Activated naive CD8-positive, alpha-beta T cell treated with anti-CD3 and anti-CD28 coated beads, Interleukin-2, amount 50 U/mL, for 24 hours (primary cell): Measurements from ENCODE around the gene AOPEP.

Experiments
- ATAC-seq: fragments of 150-1000 bp; cut with Tn5 transposase; one replicate; pipeline ENCODE4 v1.10.0; 2021
- DNase-seq: peaks from one replicate; pipeline ENCODE4 v3.0.0; 2021
- H3K27ac Mint-ChIP-seq: one replicate; pipeline ENCODE4 v1.8.0; 2021; ENCODE audit warnings: mild to moderate bottlenecking, mixed read lengths
- H3K27me3 Mint-ChIP-seq: one replicate; pipeline ENCODE4 v1.8.0; 2021; ENCODE audit warnings: mixed read lengths
- H3K36me3 Mint-ChIP-seq: one replicate; pipeline ENCODE4 v1.8.0; 2021; ENCODE audit warnings: low read depth, mixed read lengths
- H3K4me1 Mint-ChIP-seq: one replicate; pipeline ENCODE4 v1.8.0; 2021; ENCODE audit warnings: mixed read lengths
- H3K4me3 Mint-ChIP-seq: one replicate; pipeline ENCODE4 v1.8.0; 2021; ENCODE audit warnings: mild to moderate bottlenecking, moderate library complexity, mixed read lengths
- H3K9me3 Mint-ChIP-seq: one replicate; pipeline ENCODE4 v1.8.0; 2021; ENCODE audit warnings: mixed read lengths

AOPEP gene

DNA sequence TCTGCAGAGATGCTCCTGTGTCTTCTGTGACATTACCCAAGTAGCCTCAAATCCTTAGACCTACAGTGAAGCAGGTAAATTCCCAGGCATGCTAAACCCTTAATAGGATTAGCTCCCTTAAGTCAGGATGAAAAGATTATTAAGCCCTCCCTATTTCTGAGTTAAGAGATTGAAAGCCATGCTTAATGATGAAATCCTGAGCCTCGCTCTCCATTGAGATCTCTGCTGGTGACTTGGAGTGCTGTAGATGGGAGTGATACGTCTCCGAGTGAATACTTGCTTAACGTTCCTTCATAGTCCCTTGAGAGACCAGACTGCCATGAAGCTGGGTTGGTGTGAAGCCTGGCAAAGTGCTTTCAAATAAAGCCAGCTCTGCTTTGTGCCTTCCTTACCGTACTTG, 34.2 kb downstream of the AOPEP start:
- H3K4me3 Mint-ChIP-seq, result no peak overlapping the region
- H3K27ac Mint-ChIP-seq, result no peak overlapping the region
- H3K27me3 Mint-ChIP-seq, result no peaks in the 10 kb centered on the region
- no peak for DNase-seq
- H3K4me1 Mint-ChIP-seq, result peaks cover 4% of the 10 kb centered on the region
- H3K36me3 Mint-ChIP-seq, result peaks cover 18% of the 10 kb centered on the region
- ATAC-seq, result no peak
- no peaks in the 10 kb centered on the region for H3K9me3 Mint-ChIP-seq

DNA sequence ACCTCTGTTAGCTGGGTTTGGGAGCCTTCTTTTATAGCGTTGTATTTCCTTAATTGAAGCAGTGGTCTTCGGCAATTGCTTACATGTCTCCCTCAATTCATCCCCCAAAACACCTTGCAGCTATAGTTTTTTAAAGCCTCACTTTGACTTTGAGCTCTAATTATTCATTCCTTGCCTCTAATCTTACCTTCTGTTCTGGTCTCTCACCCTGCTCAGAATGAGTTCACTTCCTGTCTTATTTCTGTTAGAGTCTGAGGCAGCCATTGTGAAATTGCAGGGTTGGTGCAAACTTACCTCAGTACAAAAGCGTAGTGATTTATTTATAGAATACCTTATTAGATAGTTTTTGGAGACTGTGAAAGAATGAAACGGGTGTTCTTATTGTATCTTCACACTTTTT, 35.0 kb downstream of the AOPEP start:
- Mint-ChIP-seq H3K27me3 (no peaks in the 10 kb centered on the region), H3K4me3 (no peak overlapping the region), H3K9me3 (no peaks in the 10 kb centered on the region), H3K4me1 (peaks cover 4% of the 10 kb centered on the region), H3K36me3 (peaks cover 23% of the 10 kb centered on the region), H3K27ac (no peak overlapping the region)
- DNase-seq, result no peak
- no peak for ATAC-seq

DNA sequence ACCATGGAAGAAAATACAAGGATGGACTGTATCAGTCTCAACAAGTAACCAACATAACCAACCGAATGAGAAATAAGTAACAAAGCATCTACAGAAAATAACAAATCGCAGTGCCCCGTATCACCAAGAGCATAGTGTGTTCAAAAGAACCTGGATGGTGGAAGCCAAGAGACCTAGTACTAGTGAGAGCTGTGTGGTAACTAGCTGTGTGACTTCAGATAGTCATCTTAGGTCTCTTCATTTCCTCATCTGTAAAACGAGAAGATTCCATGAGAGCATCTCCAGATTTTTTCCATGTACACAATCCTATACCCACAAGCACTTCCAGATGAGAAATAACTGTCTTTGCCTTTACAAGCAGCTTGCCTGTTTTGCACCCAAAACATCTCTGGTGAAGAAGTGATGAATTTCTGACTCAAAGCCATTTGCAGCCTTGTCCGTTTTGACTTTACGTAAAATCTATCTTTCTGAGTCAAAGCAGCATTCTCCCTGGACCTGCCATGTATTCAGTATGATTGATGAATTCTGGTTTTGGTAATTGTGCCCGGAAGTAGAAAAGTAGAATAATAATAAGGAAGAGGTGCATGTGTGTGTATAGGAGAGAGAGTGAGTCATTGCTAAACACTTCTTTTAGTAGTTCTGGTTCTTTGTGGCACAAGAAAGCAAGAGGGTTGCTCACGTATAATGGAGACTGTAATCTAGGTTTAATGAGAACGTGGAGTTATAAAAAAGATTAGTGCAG, 41.0 kb downstream of the AOPEP start:
- ATAC-seq (no peak), DNase-seq (no peak)
- Mint-ChIP-seq H3K27me3 (no peaks in the 10 kb centered on the region), H3K4me3 (no peak overlapping the region), H3K4me1 (peaks cover 3% of the 10 kb centered on the region), H3K36me3 (peaks cover 11% of the 10 kb centered on the region), H3K9me3 (no peaks in the 10 kb centered on the region), H3K27ac (no peak overlapping the region)

DNA sequence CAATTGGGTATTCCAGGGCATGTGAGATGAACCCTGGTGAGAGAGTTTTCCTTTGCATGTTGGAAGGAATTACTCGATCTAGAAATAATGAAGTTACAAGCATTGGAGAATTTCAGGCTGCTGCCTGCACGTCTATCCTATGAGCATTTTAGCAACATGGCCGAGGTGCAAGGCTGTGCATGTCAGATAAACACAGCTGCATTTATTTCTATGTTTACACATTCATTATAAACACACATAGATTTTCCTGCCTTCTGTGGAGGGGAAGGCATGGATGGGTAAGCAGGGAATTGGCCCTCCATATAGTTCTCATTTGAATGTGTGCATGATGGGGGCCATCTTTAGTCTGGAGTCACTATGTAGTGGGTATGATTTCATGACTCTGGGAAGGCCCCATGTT, 42.3 kb downstream of the AOPEP start:
- peaks cover 21% of the 10 kb centered on the region for H3K36me3 Mint-ChIP-seq
- ATAC-seq (no peak), DNase-seq (no peak)
- H3K9me3 Mint-ChIP-seq, result no peaks in the 10 kb centered on the region
- peaks cover 3% of the 10 kb centered on the region for H3K4me1 Mint-ChIP-seq
- no peak overlapping the region for H3K27ac Mint-ChIP-seq
- no peaks in the 10 kb centered on the region for H3K27me3 Mint-ChIP-seq
- H3K4me3 Mint-ChIP-seq, result no peak overlapping the region

DNA sequence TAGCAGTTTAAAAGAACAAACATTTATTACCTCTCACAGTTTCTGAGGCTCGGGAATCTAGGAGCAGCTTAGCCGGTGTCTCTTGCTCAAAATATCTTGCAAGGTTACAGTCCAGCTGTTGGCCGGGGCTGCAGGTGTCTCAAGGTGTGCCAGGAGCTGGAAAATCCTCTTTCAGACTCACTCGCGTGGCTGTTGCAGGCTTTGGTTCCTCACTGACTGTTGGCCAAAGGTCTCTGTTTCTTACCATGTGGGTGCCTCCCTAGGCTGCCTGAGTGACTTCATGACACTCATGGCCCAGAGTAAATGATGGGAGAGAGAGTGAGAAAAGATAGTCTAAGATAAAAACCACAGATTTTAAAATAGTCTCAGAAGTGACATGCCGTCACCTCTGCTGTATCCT, 43.8 kb downstream of the AOPEP start:
- Mint-ChIP-seq H3K27ac (no peak overlapping the region), H3K9me3 (no peaks in the 10 kb centered on the region), H3K27me3 (no peaks in the 10 kb centered on the region), H3K4me1 (peaks cover 3% of the 10 kb centered on the region), H3K36me3 (peaks cover 20% of the 10 kb centered on the region), H3K4me3 (no peak overlapping the region)
- DNase-seq (no peak), ATAC-seq (no peak)

DNA sequence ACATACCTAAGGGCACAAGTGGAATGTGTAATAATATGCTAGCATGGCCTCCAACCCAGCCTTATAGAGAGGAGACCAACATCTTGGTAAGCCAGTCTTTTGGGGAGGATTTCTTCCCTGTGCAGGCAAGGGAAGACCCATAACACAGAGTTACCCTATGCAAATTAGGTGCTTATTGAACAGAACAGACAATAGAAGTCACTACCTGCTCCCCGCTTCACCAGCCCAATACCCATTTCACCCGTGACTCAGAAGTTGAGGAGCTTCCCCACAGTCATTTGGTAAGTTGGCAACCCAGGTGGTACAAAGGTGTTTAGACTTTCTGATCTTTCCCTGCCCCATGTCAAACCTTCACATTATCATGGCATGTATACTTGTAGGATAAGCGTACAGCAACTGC, 44.6 kb downstream of the AOPEP start:
- Mint-ChIP-seq H3K4me3 (no peak overlapping the region), H3K27me3 (no peaks in the 10 kb centered on the region), H3K27ac (no peak overlapping the region), H3K4me1 (peaks cover 3% of the 10 kb centered on the region), H3K36me3 (peaks cover 15% of the 10 kb centered on the region), H3K9me3 (no peaks in the 10 kb centered on the region)
- DNase-seq (no peak), ATAC-seq (no peak)

DNA sequence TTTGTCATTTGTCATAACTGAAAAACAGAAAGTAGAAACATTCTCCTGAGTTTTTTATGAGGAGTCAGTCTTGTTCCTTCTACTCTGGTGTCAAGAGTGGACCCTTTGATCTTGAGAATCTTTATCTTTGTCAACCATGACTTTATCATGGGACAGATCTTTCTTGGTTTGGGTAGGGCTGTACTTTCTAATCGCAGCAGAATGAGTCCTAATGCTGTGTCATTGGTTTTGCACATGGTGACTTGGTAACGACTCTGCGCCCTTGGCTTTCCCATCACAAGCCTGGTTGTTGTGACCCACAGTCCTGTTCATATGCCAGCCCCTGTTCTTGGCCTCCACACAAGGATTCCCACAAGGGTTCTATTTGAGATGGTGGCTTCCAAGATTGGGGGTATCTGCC, 45.6 kb downstream of the AOPEP start:
- ATAC-seq (no peak), DNase-seq (no peak)
- no peaks in the 10 kb centered on the region for H3K9me3 Mint-ChIP-seq
- H3K4me3 Mint-ChIP-seq, result no peak overlapping the region
- no peak overlapping the region for H3K27ac Mint-ChIP-seq
- H3K27me3 Mint-ChIP-seq, result no peaks in the 10 kb centered on the region
- peaks cover 14% of the 10 kb centered on the region for H3K36me3 Mint-ChIP-seq
- peaks cover 3% of the 10 kb centered on the region for H3K4me1 Mint-ChIP-seq

DNA sequence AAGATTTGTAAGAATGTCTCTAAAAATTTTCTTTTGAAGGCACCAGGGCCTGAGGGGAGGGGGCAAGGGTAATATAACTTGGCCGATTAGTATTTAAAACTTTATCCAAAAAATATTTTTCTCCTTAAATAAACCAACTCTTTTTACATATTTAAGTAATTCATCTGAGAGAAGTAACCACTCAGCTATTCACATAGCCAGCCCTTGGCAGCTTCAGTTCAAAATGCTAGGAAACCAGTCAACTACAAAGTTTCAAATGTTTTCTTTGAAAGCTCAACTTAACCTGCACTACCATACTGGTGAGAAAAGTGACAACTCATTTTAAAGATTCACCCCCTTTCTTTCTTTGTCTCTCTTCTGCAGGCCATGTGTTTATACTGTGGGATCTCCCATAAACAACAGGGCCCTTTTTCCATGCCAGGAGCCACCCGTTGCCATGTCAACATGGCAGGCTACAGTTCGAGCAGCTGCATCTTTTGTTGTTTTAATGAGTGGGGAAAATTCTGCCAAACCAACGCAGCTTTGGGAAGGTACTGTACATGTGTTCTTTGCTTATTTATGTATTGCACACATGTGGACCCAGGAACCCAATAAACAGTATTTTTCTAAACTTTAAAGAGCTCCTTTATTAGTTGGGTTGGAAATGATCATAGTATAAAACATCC, 46.3 kb downstream of the AOPEP start:
- ATAC-seq (no peak), DNase-seq (no peak)
- Mint-ChIP-seq H3K27me3 (no peaks in the 10 kb centered on the region), H3K4me3 (no peak overlapping the region), H3K9me3 (no peaks in the 10 kb centered on the region), H3K27ac (no peak overlapping the region), H3K4me1 (peaks cover 3% of the 10 kb centered on the region), H3K36me3 (peaks cover 12% of the 10 kb centered on the region)

DNA sequence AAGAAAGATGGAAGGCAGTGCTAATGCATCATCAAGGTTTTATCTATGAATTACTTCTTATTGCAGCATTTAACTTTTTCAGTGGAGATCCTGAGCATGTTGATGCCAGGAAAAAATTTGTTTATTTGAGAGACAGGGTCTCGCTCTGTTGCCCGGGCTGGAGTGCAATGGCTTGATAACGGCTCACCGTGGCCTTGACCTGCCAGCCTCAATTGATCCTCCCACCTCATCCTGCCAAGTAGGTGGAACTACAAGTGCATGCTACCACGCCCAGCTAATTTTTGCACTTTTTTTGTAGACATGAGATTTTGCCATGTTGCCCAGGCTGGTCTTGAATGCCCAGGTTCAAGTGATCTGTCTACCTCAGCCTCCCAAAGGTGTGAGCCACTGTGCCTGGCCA, 47.2 kb downstream of the AOPEP start:
- Mint-ChIP-seq H3K36me3 (peaks cover 11% of the 10 kb centered on the region), H3K27me3 (no peaks in the 10 kb centered on the region), H3K4me1 (peaks cover 3% of the 10 kb centered on the region), H3K4me3 (no peak overlapping the region), H3K27ac (no peak overlapping the region), H3K9me3 (no peaks in the 10 kb centered on the region)
- DNase-seq, result no peak
- no peak for ATAC-seq

DNA sequence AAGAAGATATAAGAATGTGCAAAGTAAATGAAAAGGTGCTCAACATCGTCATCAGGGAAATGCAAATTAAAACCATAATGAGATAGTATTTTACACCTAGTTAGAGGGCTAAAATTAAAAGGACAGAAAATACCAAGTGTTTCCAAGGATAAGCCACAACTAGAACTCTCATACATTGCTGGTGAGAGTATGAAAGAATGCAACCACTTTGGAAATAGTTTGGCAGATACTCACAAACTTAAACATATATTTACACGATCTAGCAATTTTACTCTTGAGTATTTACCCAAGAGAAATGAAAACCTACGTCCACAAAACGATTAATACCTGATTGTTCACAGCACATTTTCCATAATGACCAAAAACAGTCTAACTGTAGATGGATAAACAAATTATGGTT, 51.5 kb downstream of the AOPEP start:
- no peaks in the 10 kb centered on the region for H3K27me3 Mint-ChIP-seq
- DNase-seq, result no peak
- no peak overlapping the region for H3K4me3 Mint-ChIP-seq
- peaks cover 8% of the 10 kb centered on the region for H3K36me3 Mint-ChIP-seq
- ATAC-seq, result no peak
- no peak overlapping the region for H3K27ac Mint-ChIP-seq
- no peaks in the 10 kb centered on the region for H3K9me3 Mint-ChIP-seq
- peaks cover 10% of the 10 kb centered on the region for H3K4me1 Mint-ChIP-seq

DNA sequence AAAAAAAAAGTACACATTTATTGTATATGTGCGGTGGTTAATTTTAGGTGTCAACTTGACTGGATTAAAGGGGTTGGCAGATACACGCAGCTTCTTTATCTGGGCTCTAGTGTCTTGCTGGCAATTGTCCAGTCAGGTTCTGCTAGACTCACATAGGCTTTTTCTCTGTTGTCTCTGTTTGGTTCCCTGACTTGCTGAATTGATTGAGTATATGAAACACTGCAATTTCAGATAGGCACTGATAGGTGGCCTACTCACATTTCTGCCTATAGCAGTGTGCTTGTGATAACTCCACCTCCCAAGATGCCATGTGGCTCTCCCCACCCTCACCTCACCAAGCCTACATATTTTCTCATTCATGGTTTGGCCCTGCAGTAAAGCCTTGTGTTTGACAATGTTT, 52.5 kb downstream of the AOPEP start:
- DNase-seq (no peak), ATAC-seq (no peak)
- Mint-ChIP-seq H3K36me3 (no peaks in the 10 kb centered on the region), H3K27me3 (no peaks in the 10 kb centered on the region), H3K9me3 (no peaks in the 10 kb centered on the region), H3K4me3 (no peak overlapping the region), H3K27ac (no peak overlapping the region), H3K4me1 (peaks cover 10% of the 10 kb centered on the region)

DNA sequence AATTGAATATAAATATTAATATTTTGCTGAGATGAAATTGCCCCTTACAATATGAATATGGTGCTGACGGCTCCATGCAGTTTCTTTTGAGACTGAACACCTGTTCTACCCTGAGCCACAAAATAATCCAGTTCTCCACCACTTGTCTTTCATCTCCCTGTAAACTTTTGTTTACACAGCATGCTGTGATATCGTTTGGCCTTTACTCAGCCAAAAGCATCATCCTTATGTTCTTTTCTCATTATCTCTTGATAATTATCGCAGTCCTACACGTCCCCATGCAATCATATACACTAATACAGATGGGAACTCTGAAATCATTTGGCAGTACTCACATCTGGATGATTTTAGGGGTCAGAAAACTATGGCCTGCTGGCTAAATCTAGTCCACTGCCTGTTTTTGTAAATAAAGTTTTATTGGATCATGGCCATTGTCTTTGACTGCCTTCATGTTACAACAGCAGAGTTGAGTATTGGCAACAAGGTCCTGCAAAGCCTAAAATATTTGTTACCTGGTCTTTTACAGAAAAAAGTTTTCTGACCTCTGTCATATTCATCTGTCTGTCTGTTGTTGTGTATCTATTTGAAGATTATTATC, 53.3 kb downstream of the AOPEP start:
- Mint-ChIP-seq H3K27me3 (no peaks in the 10 kb centered on the region), H3K4me3 (no peak overlapping the region), H3K4me1 (peaks cover 10% of the 10 kb centered on the region), H3K9me3 (no peaks in the 10 kb centered on the region), H3K36me3 (no peaks in the 10 kb centered on the region), H3K27ac (no peak overlapping the region)
- ATAC-seq (no peak), DNase-seq (no peak)

DNA sequence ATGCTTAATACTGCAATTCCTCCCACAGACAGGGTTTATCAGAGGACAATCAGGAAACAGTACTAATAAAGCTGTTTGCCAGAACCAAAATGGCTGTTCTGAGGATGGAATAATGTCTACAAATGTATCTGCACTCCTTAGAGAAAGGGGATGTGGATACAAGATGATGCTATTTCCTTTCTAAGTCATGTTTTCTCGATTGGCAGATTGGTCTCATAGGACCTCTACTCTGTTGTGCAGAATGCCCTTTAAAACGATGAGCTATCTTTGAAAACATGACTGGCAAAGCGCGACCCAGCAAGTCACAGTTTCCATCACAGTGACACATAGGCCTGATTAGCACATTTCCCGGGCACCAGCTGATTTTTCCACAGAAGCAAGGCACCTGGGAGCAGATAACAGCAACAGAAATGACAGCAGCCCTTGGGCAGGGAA, 54.0 kb downstream of the AOPEP start:
- H3K27me3 Mint-ChIP-seq, result no peaks in the 10 kb centered on the region
- DNase-seq, result peak; percentile 21
- peaks cover 10% of the 10 kb centered on the region for H3K4me1 Mint-ChIP-seq
- H3K27ac Mint-ChIP-seq, result no peak overlapping the region
- ATAC-seq, result peak; percentile 92
- no peaks in the 10 kb centered on the region for H3K36me3 Mint-ChIP-seq
- no peaks in the 10 kb centered on the region for H3K9me3 Mint-ChIP-seq
- H3K4me3 Mint-ChIP-seq, result no peak overlapping the region

DNA sequence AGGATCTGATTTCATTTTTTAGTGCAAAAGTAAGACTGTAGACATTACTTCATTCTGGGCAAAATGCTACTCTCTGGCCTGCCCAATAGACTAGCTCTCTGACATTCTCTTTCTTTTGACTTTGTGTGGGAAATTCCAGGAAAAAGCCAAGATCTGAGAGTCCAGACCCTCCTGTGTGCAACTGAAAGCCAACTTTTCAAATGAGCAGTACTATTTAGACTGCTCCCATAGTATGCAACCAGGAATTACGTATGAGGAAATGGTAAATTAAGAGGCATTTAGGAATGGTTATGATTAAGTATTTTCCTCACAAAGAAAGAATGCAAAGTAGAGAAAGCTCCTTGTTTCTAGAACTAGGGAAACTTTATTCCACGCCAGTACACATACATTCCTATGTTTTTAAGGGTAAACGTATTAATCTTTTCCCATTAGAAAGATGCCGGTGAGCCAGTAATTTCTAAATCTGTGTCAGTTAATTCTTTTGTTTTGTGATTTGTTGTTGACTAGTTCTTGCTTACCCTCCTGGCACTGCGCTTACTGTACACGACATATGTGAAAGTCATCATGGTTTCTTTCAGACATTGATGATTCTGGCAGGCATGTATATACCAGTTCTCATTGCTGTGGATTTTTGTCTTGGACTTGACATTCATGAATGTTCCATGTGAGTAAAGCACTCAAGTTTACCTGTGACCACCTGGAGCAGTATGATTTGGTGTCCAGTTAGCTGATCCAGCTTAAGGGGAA, 56.0 kb downstream of the AOPEP start:
- Mint-ChIP-seq H3K27me3 (no peaks in the 10 kb centered on the region), H3K36me3 (no peaks in the 10 kb centered on the region), H3K4me1 (peaks cover 12% of the 10 kb centered on the region), H3K9me3 (no peaks in the 10 kb centered on the region), H3K4me3 (no peak overlapping the region), H3K27ac (no peak overlapping the region)
- ATAC-seq, result no peak
- no peak for DNase-seq
